Tibial nerve (tissue), 4 donors: ENCODE results near the gene SKOR1. TPM values are rescaled to one million over a fixed set of nuclear protein-coding genes. Genes with fewer than 3 reads are reported as not detected.

ENCODE experiments used
- DNase-seq, 2 donors: peaks; one replicate each; pipeline ENCODE4 v3.0.0-alpha.2; 2019; ENCODE audit warnings: low spot score in 2 of 2
- H3K27ac ChIP-seq, 4 donors: fragments of 200-600 bp; sonication (generic) in 3 of 4; one replicate each; pipeline ENCODE4 v1.5.1; 2017 to 2019; ENCODE audit warnings: mild to moderate bottlenecking in 1 of 4
- H3K27me3 ChIP-seq, 2 donors: fragments of 200-600 bp; sonication (generic) in 1 of 2; one replicate each; pipeline versions ENCODE4 v1.5.1 to v1.6.0; 2017 to 2019
- H3K36me3 ChIP-seq, 3 donors: fragments of 200-600 bp; sonication (generic); one replicate each; pipeline ENCODE4 v1.5.1; 2018 to 2019
- H3K4me1 ChIP-seq, 4 donors: fragments of 200-600 bp; sonication (generic) in 3 of 4; one replicate each; pipeline ENCODE4 v1.5.1; 2017 to 2019
- H3K4me3 ChIP-seq, 4 donors: fragments of 200-600 bp; sonication (generic) in 3 of 4; one replicate each; pipeline ENCODE4 v1.5.1; 2017 to 2019; ENCODE audit warnings: mild to moderate bottlenecking in 1 of 4, moderate library complexity in 1 of 4
- H3K9me3 ChIP-seq, 4 donors: fragments of 200-600 bp; sonication (generic) in 3 of 4; one replicate each; pipeline ENCODE4 v1.5.1; 2017 to 2019
- CTCF ChIP-seq, 5 experiments: fragments of 200-600 bp in 3 of 5; fragments of 450-650 bp in 2 of 5; sonication (generic) in 3 of 5; IDR thresholded peaks; one replicate each; pipeline ENCODE4 v1.5.1; 2016 to 2019; ENCODE audit warnings: antibody characterized with exemption in 5 of 5, mild to moderate bottlenecking in 3 of 5, moderate library complexity in 2 of 5
- EP300 ChIP-seq, 2 donors: sonication (generic); formaldehyde crosslinking; IDR thresholded peaks; one replicate each; pipeline ENCODE4 v1.6.1; 2017; ENCODE audit warnings: antibody characterized with exemption in 2 of 2, mild to moderate bottlenecking in 1 of 2
- POLR2A ChIP-seq, 2 donors: fragments of 450-650 bp; IDR thresholded peaks; one replicate each; pipeline ENCODE4 v1.6.1; 2017; ENCODE audit warnings: antibody characterized with exemption in 2 of 2, mild to moderate bottlenecking in 2 of 2, moderate library complexity in 2 of 2
- WGBS, 2 donors: methylation state at CpG; one replicate each; pipeline ENCODE4 v1.1.5; 2018; 5-methylcytosine and 5-hydroxymethylcytosine counted together
- total RNA-seq, 4 donors: library from RNA; depleted of rRNA; stranded (reverse); fragments of >200 nt; gene quantifications; one replicate each; pipeline ENCODE4 v1.1.0, GENCODE V29; 2016

SKOR1 gene
- total RNA-seq, 4 donors from 2014 or later, result 0.42 to 1.5 (median 0.82) TPM

DNA sequence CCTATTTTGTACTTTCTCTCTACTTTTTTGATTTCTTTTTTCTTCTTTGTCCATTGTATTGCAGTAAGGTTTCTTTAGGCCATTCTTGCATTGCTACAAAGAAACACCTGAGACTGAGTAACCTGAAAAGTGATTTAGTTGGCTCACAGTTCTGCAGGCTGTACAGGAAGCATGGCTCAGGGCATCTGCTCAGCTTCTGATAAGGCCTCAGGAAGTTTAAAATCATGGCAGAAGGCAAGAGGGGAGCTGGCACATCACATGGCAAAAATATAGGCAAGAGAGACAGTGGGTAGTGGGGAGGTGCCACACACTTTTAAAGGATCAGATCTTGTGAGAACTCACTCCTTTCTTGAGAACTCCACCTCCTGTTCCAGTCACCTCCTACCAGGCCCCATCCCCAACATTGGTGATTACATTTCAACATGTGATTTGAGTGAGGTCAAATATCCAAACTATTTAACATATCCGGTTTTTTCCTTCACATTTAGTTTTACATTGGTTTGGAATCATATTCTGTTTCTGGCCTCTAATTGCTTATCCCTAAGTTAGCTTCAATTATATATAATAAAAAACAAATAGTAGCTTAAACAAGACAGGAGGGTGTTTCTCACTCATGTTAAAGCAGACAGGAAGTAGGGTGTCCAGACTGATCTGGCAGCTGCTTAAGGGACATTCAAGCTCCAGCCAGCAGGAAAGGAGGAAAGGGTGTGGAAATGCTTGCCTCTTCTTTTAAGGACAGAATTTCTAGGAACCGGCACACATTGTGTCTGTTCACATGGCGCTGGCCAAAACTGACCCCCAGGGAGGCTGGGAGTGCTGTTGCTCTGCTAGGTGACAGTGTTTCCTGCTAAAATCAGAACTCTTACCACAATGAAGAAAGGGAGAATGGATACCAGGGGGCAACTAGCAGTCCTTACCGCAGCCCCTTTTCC, 28.8 kb upstream of the SKOR1 start:
- TF ChIP-seq EP300 (IDR thresholded peaks at IDR 0.05), result no peak
- TF ChIP-seq CTCF (IDR thresholded peaks at IDR 0.05), result no peak
- TF ChIP-seq POLR2A (IDR thresholded peaks at IDR 0.05), result no peak
- no peak for DNase-seq
- 58 to 74% methylated on average over 4 of the region's 4 CpGs for WGBS, 2 donors

DNA sequence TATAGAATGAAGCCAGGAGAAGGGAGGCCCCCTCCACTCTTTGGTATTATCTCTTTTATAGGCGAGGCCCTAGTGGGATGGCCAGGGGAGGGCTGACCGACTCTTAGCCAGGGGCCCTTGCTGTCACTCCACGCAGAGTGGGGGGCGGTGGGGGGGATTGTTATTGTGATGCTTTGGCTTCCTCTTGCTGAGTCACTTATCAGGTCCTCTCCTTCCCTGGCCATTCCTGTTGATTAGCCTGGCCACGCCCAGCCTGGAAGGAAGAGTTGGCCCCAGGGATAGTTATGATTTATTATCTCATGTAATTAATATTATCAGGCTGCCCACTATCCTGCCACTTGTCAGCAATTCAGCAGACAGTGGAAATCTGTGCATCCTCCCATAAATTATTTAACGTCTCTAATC, 25.5 kb upstream of the SKOR1 start:
- no peak overlapping the region for H3K27ac ChIP-seq
- H3K9me3 ChIP-seq, result peaks cover 0 to 9% (median 0%) of the 10 kb centered on the region in 4 donors
- DNase-seq, result no peak
- TF ChIP-seq POLR2A (IDR thresholded peaks at IDR 0.05), result no peak
- TF ChIP-seq EP300 (IDR thresholded peaks at IDR 0.05), result no peak
- no peak for TF ChIP-seq CTCF (IDR thresholded peaks at IDR 0.05)
- H3K4me1 ChIP-seq, result no peaks in the 10 kb centered on the region
- WGBS, 2 donors, result 62 to 75% methylated on average over 6 of the region's 6 CpGs
- H3K27me3 ChIP-seq, result no peaks in the 10 kb centered on the region
- no peak overlapping the region for H3K4me3 ChIP-seq
- peaks cover 0 to 66% (median 0%) of the 10 kb centered on the region in 3 donors for H3K36me3 ChIP-seq

More for the DNA sequence above, 28.8 kb upstream of the SKOR1 start:
- Histone ChIP-seq H3K27ac (no peak overlapping the region), H3K27me3 (no peaks in the 10 kb centered on the region), H3K4me1 (no peaks in the 10 kb centered on the region), H3K9me3 (peaks cover 0 to 17% (median 0%) of the 10 kb centered on the region in 4 donors), H3K4me3 (no peak overlapping the region), H3K36me3 (peaks cover 0 to 52% (median 0%) of the 10 kb centered on the region in 3 donors)

GRCh38 chr15:67801142-67801541, 24.2 kb upstream of the SKOR1 start:
- no peak for DNase-seq
- H3K4me1 ChIP-seq, result no peaks in the 10 kb centered on the region
- no peak for TF ChIP-seq EP300 (IDR thresholded peaks at IDR 0.05)
- no peak for TF ChIP-seq CTCF (IDR thresholded peaks at IDR 0.05)
- no peak for TF ChIP-seq POLR2A (IDR thresholded peaks at IDR 0.05)
- H3K27me3 ChIP-seq, result no peaks in the 10 kb centered on the region
- H3K36me3 ChIP-seq, result peaks cover 0 to 71% (median 0%) of the 10 kb centered on the region in 3 donors
- 85 to 100% methylated on average over 2 of the region's 2 CpGs for WGBS, 2 donors
- no peak overlapping the region for H3K27ac ChIP-seq
- H3K9me3 ChIP-seq, result no peaks in the 10 kb centered on the region
- H3K4me3 ChIP-seq, result no peak overlapping the region

DNA sequence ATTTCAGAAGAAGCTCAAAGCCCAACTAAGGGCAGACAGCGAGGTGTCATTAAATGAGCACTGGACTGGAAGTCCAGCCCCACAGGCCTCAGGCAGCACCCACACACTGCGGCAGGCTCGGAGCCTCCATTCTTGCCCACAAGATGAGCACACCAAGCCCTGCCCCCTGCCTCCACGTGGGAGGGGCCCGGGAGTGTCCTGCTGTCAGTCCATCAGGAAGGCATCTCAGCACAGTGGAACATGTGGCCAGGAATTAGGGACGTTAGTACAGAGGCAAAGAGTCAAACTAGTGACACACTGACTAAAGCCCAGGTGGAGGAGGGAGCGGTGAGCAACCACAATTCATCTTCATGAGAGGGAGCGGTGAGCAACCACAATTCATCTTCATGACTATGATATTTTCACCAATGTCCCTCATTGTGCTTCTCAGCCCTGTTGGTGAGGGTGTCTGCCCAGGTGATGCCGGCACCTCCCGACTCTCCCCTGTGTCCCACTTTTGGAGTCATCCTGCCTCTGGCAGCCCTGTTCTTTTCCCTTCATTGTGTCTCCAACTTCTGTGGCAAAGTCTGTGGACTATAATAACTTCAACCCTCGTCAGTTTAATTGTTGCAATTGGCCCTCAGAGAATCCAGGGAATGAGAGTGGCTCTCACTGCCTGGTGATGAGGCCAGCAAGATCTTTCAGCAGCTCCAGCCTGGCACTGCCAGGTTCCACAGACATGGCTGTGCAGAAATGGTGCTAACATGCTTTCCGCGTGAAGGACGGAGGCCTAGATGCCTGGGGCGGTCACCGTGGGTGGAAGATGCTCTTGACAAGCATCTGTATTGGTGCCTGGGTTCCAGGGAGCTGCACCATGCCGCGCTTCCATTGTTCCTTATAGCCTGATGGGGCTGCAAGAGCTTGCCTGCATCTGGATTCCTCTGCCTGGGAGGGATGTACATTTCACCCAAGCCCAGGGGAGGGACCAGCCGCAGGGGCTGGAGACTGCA, 23.1 kb upstream of the SKOR1 start:
- 85 to 86% methylated on average over 11 to 19 of the region's 19 CpGs for WGBS, 2 donors
- H3K36me3 ChIP-seq, result peaks cover 0 to 75% (median 0%) of the 10 kb centered on the region in 3 donors
- DNase-seq, result no peak
- H3K9me3 ChIP-seq, result no peaks in the 10 kb centered on the region
- H3K4me1 ChIP-seq, result no peaks in the 10 kb centered on the region
- no peaks in the 10 kb centered on the region for H3K27me3 ChIP-seq
- TF ChIP-seq POLR2A (IDR thresholded peaks at IDR 0.05), result no peak
- TF ChIP-seq CTCF (IDR thresholded peaks at IDR 0.05), result no peak
- TF ChIP-seq EP300 (IDR thresholded peaks at IDR 0.05), result no peak
- no peak overlapping the region for H3K4me3 ChIP-seq
- no peak overlapping the region for H3K27ac ChIP-seq
